HG03108 (cell line): ENCODE results near the gene OPCML.
A peak's percentile ranks its signal among the peaks of the same experiment; 100 is the strongest.

ENCODE experiments used
- ATAC-seq: cut with Tn5 transposase; IDR thresholded peaks from one replicate; pipeline ENCODE4 v1.9.1; 2021; ENCODE audit warnings: moderate library complexity; ENCODE audit not compliant: unreplicated experiment

The OPCML gene

DNA sequence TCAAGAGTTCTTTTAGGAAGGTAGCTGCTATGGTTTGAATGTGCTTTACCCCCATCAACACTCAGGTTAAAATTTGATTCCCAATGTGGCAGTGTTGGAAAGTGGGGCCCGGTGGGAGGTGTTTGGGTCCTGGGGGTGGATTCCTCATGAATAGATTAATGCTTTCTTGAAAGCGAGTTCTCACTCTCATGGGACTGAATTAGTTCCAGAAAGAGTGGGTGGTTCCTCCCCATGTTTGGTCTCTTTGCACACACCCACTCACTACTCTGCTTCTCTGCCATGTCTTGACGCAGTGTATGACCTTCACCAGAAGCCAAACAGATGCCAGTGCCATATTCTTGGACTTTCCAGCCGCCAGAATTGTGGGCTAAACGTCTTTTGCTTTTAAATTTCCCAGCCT is 394.4 kb downstream of the OPCML start:
- no peak for ATAC-seq

- ATAC-seq, result no peak
Observed at GRCh38 chr11:133137270-133137669, 395.0 kb downstream of the OPCML start.

- no peak for ATAC-seq
Observed at GRCh38 chr11:133136376-133136775, 395.9 kb downstream of the OPCML start.

DNA sequence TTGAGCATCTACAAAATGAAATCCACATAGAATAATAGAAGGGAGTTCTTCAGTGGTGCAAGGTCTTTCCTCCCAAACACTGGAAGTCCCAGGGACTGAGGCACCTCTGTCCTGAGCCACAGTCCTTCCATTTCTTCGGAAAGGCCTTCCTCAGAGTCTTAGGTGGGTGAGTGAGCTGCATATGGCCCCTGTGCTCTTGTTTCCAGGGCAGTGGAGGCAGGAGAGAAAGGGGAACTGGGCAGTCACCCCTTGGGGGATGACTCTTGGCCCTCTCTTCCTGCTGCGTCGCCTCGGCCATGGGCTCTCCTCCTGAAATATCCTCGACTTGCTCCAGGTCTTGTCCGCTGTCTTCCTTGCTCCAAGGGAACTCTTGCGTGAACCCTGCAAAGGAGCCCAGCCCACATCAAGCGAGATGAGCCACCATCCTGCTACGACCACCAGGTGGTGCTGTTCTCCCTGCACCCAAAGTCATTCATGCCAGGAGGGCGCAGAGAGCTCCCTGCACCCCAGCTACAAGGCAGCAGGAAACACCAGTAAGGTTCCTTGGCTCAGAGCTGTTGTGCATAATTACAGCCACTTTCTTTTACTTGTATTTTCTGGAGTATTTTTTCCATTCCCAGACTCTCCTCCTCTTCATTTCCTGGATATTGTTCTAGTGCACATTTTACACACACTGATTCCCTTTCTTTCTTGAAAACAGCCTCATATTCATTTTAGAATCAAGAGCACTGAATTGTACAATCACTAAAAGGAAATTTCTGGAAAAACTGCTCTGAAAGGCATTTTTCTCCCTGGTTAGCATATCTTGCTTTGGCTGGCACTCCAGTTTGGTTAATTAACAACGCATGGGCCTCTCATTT is 397.8 kb downstream of the OPCML start:
- peak; percentile 67 for ATAC-seq

GRCh38 chr11:133133606-133134005 is 398.7 kb downstream of the OPCML start:
- ATAC-seq, result no peak

DNA sequence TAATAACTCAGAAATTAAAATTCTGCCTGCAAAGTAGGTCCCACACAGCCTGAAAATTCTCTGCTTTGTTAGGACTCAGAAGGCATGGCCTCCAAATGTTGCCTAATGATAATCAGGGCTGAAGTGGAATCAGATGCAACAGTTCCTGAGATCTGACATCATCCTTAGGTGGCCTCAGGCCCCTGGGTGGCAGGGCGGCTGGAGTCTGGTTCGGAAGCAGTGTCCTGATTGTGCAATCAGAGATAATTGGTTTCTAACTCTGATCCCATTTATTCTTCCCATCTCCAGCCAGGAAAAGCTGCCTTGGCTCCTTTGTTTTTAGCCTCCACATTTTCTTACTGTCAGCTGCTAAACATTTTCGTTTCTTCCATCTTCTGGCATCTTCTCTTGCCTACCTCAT is 399.3 kb downstream of the OPCML start:
- ATAC-seq, result no peak

GRCh38 chr11:133127741-133128140 is 404.6 kb downstream of the OPCML start:
- ATAC-seq, result no peak

- ATAC-seq, result no peak
Observed at GRCh38 chr11:133123796-133124195, 408.5 kb downstream of the OPCML start.

DNA sequence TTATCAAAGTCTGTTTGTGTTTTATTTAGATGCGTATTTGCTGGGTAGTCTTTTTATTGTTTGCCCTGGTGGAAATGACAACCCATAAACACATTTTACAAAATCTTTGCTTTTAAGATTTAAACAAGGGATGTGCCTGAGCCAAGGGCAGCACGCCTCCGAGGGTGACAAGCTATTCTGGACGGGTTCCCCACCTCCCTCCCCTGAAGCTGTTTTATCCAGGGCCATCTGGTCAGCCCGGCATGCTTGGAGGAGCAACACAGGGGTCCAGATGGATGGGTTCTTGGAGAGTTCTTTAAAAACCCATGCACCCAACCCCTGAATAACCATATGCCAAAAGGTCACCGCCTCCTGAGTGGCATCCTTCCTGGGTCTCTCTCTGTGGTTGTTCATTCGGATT is 408.9 kb downstream of the OPCML start:
- no peak for ATAC-seq

- ATAC-seq, result no peak
Observed at GRCh38 chr11:133122256-133122655, 410.0 kb downstream of the OPCML start.

DNA sequence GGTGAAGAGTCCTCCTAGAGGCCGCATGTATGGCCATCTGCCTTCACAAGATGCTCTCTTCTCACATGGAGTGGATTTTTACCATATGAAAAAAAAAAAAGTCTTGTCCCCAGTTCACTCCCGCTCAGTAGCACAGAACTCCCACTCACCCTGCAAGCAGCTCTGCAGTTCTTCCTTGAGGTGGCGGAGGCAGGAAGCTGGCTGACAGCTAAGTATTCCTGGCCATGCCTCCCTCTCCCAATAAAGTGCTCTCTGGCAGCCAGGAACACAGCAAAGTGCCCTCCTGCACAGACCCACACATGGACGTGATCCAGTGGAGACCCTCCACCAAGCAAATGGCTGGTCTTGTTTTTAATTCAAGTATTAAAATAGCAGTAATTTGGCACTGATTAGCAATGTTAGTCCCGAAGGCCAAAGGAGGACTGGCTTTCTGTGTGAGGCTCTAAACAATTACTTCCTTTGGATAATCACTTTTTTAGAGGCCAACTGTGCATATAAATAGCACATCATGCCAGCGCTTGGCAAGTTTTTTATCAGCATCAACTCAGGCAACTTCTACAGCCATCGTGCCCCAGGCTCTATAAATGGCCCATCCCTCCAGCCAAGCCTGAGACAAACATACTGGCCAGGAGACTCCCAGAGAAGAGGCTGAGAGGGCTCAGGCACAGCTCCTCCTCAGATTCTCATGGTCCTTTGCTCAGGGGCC is 413.6 kb downstream of the OPCML start:
- no peak for ATAC-seq

DNA sequence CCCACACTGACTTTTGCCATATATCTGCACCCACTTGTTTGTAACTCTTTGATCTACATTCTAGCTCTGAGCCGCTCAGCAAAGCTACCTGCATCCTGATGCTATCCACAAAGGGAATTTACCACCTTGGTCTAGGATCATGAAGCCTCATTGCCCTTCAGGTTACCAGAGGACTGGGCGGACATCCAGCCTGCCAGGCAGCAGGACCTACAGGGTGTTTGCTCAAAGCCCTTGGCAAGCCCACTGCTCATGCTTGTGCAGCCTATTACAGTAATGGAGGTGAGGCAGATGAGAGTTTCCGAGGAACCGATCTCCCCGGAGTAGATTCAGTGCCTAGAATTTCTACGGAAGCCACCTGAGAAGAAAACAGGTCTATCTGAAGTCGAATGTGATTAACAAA is 417.2 kb downstream of the OPCML start:
- ATAC-seq, result no peak

DNA sequence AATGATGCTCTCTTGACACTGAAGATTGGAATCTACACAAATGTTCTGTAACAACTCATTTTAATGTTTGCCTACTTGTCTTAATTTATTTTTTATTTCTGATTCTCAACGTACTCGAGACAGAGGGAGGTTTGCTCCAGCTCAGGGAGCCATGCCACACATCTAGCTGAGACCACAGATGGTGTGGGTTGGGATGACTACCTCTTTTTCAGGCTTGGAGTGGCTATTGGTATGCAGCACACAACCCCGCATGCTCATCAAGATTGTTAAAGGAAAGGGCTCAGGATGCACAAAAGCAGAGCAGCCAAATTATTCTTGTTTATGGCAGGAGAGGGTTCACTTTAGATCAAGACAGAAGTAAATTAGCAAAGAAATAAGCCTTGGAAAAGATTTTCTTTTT is 424.5 kb downstream of the OPCML start:
- ATAC-seq, result no peak

DNA sequence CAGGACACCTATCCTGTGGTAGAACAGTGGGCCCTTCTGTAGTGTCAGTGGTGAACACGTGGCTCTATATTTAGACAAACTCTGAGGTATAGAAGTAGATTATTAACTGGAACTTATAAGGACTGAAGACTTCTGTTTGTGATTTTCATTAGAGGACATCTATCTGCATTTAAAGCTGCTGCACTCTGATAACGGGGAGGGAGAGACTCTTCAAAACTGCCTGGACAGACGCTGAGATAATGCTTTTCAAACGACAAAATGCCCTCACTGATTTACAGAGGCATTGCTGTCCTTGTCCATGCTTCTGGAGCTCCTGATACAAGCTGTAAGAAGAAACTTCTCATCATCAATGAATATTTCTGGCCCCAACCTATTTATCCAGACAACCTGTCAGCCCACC is 425.2 kb downstream of the OPCML start:
- ATAC-seq, result no peak

DNA sequence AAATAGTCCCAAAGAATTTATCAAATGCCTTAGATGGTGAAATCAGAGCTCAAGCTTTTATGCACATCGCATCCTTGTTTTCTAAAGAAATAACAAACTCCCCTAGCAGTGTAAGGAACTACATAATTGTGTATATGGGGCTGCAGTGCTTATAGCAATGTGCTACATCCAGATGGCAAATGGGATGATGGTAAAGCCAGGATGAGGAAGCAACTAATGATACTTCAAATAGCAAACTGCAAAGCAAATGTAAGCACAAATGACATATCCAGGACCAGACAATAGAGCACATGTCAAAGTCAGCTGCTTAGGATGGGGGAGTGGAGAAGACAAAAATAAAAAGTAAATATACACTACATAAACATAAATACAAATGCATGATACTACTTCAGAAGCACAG is 425.9 kb downstream of the OPCML start:
- ATAC-seq, result no peak

DNA sequence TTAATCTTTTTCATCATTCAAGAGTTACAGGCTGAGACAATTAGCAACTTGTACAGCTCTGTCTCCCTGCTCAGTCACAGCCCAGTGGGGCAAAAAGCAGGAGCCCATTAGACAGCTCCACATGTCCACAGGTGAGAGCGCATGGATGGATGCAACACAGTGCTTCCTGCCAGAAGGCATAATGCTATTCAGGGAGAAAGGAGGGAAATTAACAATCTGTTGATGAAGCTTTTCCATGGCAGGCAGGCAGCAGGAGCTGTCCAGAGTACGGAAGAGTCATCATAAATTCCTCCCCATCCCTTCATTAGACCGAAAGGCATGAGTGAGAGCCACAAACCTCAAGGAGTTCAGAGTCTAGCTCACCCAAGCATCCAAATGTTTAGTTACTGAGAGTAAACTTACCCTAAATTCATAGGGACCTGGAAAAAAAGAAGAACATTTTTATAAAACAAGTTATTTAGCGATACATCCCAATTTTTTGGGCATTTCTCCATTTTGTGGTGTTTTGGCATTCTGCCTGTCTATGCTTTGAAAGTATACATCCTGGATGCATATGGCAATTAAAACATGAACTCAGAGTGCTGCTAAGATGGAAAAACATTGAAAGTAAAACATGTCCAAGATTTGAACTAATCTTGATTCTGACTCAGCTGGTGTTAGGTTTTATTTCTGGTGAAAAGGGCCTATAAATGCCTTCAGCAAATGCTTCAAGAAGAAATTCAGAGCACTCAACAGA is 428.1 kb downstream of the OPCML start:
- ATAC-seq, result no peak

DNA sequence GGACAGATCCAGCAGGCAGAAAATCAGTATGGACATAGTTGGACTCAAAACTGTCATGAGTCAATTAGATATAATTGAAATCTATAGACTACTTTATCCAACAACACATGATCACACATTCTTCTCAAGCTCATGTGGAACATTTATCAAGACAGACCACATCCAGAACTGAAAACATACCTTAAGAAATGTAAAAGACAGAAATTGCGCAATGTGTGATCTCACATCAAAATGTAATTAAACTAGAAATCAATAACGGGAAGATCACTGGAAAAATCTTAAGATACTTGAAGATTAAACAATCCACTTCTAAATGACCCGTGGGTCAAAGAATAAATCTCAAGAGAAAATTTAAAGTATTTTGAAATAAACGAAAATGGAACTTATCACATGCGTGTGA is 435.3 kb downstream of the OPCML start:
- ATAC-seq, result no peak

GRCh38 chr11:133086518-133086917 is 445.8 kb downstream of the OPCML start:
- no peak for ATAC-seq

GRCh38 chr11:133082841-133083488 is 449.3 kb downstream of the OPCML start:
- ATAC-seq, result peak; percentile 88

- ATAC-seq, result no peak
Observed at GRCh38 chr11:133082453-133082781, 449.9 kb downstream of the OPCML start.

DNA sequence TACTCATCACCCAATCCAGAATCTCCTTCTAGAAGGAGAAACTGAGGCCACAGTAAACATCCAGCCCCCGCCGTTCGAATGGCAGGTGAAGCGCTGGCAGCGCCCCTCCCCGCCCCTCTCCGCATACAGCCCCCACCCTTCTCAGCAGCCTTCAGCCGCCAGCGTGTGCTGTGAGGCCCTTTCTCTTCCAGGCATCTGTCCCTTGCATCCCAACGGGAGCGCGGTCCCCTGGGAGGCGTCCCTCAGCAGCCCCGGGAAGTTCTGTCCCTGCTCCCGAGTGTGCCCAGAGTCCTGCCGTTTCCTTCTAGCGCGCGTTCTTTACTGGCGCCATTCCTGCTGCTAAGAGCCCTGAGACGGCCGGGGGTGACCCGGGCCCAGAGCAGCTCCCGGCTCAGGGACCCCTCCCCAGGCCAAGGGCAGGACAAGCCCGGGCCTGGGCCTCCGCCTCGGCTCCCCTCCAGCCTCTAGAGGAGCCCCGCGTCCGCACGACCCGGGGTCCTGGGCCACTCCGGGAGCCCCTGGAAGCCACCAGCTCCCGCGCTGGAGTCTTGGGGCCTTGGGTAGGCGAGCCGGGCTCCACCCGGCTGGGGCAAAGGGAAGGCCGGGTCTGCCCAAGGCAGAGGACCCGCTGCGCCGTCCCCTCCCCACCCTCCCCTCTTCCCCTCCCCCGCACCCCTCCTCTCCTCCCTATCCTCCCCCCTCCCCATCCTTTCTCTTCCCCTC is 450.4 kb downstream of the OPCML start:
- no peak for ATAC-seq
